Cardiac fibroblast (primary cell): Measurements from ENCODE around the gene PXDN.

Experiments used
- DNase-seq, 2 donors: peaks; one replicate each; pipeline versions ENCODE4 v3.0.0 to v3.0.0-alpha.2; 2010; ENCODE audit warnings: low read depth in 2 of 2
- H3K4me3 ChIP-seq, 2 donors: replicated peaks in 1 of 2; 1 replicate in 1 of 2; 2 replicates in 1 of 2; pipeline ENCODE4 v1.5.1; 2011; ENCODE audit warnings: low read depth in 2 of 2, low read length in 2 of 2, mild to moderate bottlenecking in 2 of 2, moderate library complexity in 1 of 2
- TF ChIP-seq, protein P1 (sequence below): IDR thresholded peaks from one replicate; pipeline ENCODE4 v1.5.1; 2011; ENCODE audit warnings: low read depth, mild to moderate bottlenecking, low read length, inconsistent platforms

PXDN gene

DNA sequence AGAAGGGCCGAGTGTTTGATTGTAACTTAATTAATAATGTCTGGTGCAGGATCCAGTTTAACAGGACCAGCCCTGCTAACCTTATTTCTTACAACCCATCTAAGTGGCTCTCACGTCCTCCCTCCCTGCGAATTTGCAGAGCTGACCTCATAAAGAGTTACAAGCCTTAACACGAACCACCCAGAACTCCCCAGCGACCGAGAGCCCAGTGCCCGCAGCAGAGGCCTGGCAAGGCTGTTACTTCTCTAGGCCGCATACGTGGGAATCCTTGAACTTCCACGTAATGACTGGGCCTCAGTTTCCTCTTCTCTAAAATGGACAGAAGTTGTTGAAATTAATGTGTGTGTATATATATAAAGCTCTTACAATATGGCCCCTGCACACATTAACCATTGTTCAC, 55.5 kb downstream of the PXDN start:
- no peak for DNase-seq
- TF ChIP-seq, protein P1, sequence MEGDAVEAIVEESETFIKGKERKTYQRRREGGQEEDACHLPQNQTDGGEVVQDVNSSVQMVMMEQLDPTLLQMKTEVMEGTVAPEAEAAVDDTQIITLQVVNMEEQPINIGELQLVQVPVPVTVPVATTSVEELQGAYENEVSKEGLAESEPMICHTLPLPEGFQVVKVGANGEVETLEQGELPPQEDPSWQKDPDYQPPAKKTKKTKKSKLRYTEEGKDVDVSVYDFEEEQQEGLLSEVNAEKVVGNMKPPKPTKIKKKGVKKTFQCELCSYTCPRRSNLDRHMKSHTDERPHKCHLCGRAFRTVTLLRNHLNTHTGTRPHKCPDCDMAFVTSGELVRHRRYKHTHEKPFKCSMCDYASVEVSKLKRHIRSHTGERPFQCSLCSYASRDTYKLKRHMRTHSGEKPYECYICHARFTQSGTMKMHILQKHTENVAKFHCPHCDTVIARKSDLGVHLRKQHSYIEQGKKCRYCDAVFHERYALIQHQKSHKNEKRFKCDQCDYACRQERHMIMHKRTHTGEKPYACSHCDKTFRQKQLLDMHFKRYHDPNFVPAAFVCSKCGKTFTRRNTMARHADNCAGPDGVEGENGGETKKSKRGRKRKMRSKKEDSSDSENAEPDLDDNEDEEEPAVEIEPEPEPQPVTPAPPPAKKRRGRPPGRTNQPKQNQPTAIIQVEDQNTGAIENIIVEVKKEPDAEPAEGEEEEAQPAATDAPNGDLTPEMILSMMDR, result no peak
- H3K4me3 ChIP-seq, result no peak overlapping the region

DNA sequence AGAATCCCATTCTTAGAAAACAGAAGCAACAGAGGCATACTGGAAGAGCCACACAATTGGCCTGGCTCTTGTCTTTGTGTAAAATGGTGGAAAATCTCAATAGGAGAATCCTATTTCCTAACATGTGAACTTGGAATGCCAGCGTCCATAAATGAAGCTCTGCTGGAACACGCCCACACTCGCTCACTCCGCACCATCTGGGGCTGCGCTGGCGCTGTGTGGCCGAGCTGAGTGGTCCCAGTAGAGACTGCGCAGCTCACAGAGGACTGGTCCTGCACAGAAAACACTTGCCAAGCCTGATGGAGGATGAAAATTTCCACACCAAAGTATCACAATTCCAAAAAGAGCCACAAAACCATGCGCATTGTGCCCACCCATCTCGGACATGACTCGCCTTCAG, 56.2 kb downstream of the PXDN start:
- H3K4me3 ChIP-seq, result no peak overlapping the region
- DNase-seq, result no peak
- TF ChIP-seq, protein P1, result no peak

DNA sequence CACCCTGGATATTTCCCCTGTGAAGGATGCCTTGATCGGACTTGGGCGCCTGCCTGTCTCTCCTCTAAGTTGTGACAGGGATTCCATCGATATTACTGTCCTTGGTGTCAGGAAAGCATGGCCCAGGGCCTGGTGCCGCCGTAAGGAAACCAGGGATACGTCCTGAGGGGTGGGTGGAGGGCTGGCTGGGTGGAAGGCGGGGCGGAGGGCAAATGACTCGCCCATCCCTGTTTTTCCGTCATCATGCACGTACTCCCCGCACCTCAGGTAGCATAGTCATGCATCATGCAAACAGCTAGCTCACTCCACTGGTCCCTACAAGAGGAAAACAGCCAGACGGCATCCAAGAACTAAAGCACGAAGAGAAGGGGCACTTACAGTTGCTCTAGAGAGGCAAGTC, 57.1 kb downstream of the PXDN start:
- no peak for DNase-seq
- TF ChIP-seq, protein P1, result no peak

DNA sequence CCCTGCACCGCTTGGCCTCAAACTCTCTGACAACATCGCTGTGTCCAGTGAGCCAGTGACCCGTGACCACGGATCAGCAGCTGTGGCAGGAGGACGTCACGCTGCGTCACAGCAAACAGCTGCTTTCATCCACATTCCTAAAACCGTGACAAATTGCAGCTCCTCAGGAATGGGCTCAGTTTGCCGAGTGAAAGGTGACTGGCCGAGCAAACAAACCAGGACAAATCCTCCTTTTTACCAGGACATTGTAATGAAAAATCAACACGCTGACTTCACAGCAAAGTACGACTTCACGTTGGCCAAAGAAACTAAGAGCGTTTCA, 57.6 kb downstream of the PXDN start:
- no peak for DNase-seq
- TF ChIP-seq, protein P1, result no peak
- no peak overlapping the region for H3K4me3 ChIP-seq

More for the DNA sequence above, 57.1 kb downstream of the PXDN start:
- H3K4me3 ChIP-seq, result no peak overlapping the region

DNA sequence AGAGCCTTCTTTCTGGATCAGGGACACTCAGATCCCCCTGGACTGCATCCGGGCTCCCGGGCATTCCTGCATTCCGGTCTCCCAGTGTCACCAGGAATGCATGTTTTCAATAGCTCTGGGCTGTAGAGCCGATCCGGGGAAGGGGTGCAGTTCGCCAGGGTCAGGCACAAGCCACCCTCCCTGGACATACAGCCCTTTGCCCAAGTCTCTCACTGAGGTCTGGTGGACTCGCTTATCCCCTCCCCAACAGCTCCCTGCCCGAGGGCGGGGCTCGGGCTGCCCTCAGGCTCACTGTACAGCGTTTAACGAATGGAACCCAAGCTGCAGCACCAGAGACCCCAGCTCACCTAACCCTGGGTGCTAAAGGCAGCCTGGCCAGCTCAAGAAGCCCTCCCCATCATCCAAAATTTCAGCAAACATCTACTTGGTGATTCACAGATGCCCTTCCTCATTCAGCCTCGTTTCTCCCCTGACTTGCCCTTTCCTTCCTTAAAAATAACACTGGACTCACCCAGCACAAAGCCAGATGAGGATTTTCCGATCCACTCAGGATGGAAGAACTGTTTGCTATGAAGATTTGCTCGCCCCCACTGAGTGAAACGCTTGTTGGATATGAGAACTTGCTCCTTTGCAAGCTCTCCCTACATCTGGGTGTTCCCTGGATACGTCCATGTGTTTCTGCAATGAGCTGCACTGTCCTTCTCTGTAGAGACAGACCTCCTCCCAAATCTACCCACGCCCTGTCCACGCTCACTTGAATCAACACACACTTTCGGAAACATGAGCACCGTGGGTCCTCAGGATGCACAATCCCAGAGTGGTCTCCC, 58.1 kb downstream of the PXDN start:
- TF ChIP-seq, protein P1, result no peak
- DNase-seq, result no peak
- H3K4me3 ChIP-seq, result no peak overlapping the region

DNA sequence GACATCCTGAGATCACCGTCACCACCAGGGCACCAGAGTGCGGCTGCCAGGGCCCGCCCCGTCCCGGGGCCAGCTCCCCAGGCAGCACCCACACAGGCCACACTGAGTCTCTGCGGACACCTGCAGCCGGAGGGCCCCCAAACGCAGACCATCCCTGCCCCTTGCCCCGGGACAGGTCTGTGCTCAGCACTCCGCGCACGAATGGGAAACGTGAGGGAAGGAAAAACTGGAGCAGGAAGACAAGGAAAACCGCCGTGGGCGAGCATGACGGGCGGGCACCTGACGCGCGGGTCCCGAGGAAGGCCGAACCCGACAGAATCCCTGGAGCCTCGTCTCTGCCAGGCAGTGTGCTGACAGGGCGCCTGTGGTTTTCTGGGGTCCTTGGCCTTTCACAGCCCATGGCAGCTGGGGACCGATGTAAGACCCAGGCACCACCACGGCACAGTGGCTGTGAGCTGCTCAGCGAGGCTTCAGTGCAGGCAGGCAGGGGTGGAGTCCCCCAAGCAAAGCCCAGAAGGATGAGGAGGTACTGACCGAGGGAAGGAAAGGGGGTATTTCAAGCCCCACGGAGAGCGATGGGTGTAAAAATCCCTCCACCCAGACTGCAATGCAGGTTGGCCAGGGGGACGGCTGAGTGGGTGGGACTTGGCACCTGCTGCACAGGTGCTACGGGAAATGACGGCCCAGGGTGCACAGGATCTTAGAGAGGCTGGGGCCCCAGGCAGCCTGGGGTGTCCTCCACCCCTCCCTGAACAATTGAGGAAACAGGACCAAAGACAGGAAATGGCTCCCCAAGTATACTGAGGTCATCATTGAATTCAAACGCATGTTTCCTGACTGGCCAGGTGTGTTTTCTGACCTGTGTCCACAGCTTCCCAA, 59.0 kb downstream of the PXDN start:
- TF ChIP-seq, protein P1, result no peak
- H3K4me3 ChIP-seq, result no peak overlapping the region
- DNase-seq, result no peak
